ENCODE results near the gene NEK5.

DNA sequence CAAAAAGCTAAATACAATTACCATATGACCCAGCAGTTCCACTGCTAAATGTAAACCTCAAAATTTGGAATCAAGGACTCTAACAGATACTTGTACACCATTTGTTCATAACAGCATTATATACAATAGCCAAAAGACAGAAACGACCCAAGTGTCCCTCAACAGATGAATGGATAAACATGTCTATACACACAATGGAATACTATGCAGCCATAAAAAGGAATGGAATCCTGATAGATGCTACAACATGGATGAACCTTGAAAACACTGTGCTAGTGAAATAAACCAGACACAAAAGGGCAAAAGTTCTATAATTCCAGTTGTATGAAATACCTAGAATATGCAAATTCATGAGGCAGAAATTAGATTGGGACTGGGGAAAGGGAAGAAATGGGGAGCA, 18.4 kb upstream of the NEK5 start:
- TF ChIP-seq, protein P1, sequence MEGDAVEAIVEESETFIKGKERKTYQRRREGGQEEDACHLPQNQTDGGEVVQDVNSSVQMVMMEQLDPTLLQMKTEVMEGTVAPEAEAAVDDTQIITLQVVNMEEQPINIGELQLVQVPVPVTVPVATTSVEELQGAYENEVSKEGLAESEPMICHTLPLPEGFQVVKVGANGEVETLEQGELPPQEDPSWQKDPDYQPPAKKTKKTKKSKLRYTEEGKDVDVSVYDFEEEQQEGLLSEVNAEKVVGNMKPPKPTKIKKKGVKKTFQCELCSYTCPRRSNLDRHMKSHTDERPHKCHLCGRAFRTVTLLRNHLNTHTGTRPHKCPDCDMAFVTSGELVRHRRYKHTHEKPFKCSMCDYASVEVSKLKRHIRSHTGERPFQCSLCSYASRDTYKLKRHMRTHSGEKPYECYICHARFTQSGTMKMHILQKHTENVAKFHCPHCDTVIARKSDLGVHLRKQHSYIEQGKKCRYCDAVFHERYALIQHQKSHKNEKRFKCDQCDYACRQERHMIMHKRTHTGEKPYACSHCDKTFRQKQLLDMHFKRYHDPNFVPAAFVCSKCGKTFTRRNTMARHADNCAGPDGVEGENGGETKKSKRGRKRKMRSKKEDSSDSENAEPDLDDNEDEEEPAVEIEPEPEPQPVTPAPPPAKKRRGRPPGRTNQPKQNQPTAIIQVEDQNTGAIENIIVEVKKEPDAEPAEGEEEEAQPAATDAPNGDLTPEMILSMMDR (IDR thresholded peaks at IDR 0.05; ENCODE audit: poor library complexity) = no peak
- no peak for TF ChIP-seq EZH2phosphoT487 (IDR thresholded peaks at IDR 0.05; ENCODE audit: low read depth, severe bottlenecking, unreplicated experiment)

Measured in hepatocyte (in vitro differentiated cells).